Spleen (tissue), 11 donors: ENCODE results near the gene CCDC74A. TPM values are rescaled to one million over a fixed set of nuclear protein-coding genes. Genes with fewer than 3 reads are reported as not detected.
A peak's percentile ranks its signal among the peaks of the same experiment; 100 is the strongest.
"Not testable (repeated sequence)": the region's sequence is repeated elsewhere in the genome, so short reads cannot be mapped to it uniquely, and the experiment has no call there.

Source experiments
- DNase-seq: peaks from one replicate; pipeline ENCODE4 v3.0.0-alpha.2; 2020
- H3K27ac ChIP-seq, 8 donors: fragments of 200-600 bp; sonication (generic) in 7 of 8; 1 replicate in 4 of 8; 2 replicates in 4 of 8; pipeline versions ENCODE4 v1.5.0 to v1.8.0; 2016 to 2021; ENCODE audit warnings: inconsistent platforms in 4 of 8, mild to moderate bottlenecking in 4 of 8, moderate library complexity in 1 of 8
- H3K27me3 ChIP-seq, 7 donors: fragments of 200-600 bp; sonication (generic) in 6 of 7; replicated peaks in 1 of 7; 1 replicate in 4 of 7; 2 replicates in 3 of 7; pipeline versions ENCODE4 v1.5.0 to v1.8.0; 2016 to 2021; ENCODE audit warnings: inconsistent platforms in 3 of 7, mild to moderate bottlenecking in 1 of 7
- H3K36me3 ChIP-seq, 6 donors: fragments of 200-600 bp; sonication (generic) in 5 of 6; 1 replicate in 4 of 6; 2 replicates in 2 of 6; pipeline versions ENCODE4 v1.5.0 to v1.8.0; 2016 to 2021; ENCODE audit warnings: inconsistent platforms in 2 of 6
- H3K4me1 ChIP-seq, 6 donors: fragments of 200-600 bp; sonication (generic) in 5 of 6; 1 replicate in 3 of 6; 2 replicates in 3 of 6; pipeline versions ENCODE4 v1.5.0 to v1.8.0; 2016 to 2021; ENCODE audit warnings: inconsistent platforms in 3 of 6
- H3K4me3 ChIP-seq, 8 donors: fragments of 200-600 bp; sonication (generic) in 7 of 8; 1 replicate in 4 of 8; 2 replicates in 4 of 8; pipeline versions ENCODE4 v1.5.0 to v1.8.0; 2016 to 2021; ENCODE audit warnings: inconsistent platforms in 4 of 8, mild to moderate bottlenecking in 4 of 8, moderate library complexity in 2 of 8
- H3K9me3 ChIP-seq, 8 donors: fragments of 200-600 bp; sonication (generic) in 7 of 8; 1 replicate in 4 of 8; 2 replicates in 4 of 8; pipeline versions ENCODE4 v1.5.0 to v1.8.0; 2016 to 2021; ENCODE audit warnings: inconsistent platforms in 4 of 8
- CTCF ChIP-seq, 11 experiments: fragments of 200-600 bp in 7 of 11; fragments of 450-650 bp in 4 of 11; sonication (generic) in 4 of 11; IDR thresholded peaks in 8 of 11; conservative IDR thresholded peaks in 3 of 11; 1 replicate in 7 of 11; 2 replicates in 4 of 11; pipeline versions ENCODE4 v1.4.0 to v1.8.0; 2016 to 2021; ENCODE audit warnings: antibody characterized with exemption in 11 of 11, inconsistent platforms in 4 of 11, mild to moderate bottlenecking in 1 of 11
- POLR2A ChIP-seq, 3 donors: fragments of 450-650 bp; IDR thresholded peaks; one replicate each; pipeline ENCODE4 v1.5.1; 2017; ENCODE audit warnings: antibody characterized with exemption in 3 of 3, mild to moderate bottlenecking in 1 of 3
- POLR2AphosphoS5 ChIP-seq, 3 donors: sonication (generic); formaldehyde crosslinking; IDR thresholded peaks; one replicate each; pipeline ENCODE4 v1.5.1; 2017; ENCODE audit warnings: antibody characterized with exemption in 3 of 3
- WGBS, 5 donors: extraction: QIAGEN DNeasy Blood & Tissue Kit in 3 of 5; methylation state at CpG; one replicate each; pipeline versions ENCODE4 v1.1.5 to v1.1.7; 2013 to 2018; 5-methylcytosine and 5-hydroxymethylcytosine counted together
- intact Hi-C: fragments of 100-400 bp; cut with DNase I; formaldehyde crosslinking; loops from one replicate; pipeline ENCODE4 v1.15.0; 2023; ENCODE audit warnings: low total_unique reads
- polyA plus RNA-seq, 3 donors: library from polyadenylated mRNA; stranded (reverse); fragments of 200-250 nt; gene quantifications; one replicate each; pipeline ENCODE4 v1.2.1, GENCODE V29; 2013
- total RNA-seq, 7 donors: library from RNA; depleted of rRNA in 3 of 7; stranded (reverse); fragments of >200 nt in 3 of 7; fragmentation: NEBNext Ultra II Directional in 4 of 7; extraction: Animal tissue kit (Norgen Biotek cat#: 25700) in 4 of 7; gene quantifications; one replicate each; pipeline versions ENCODE4 v1.1.0 to v1.2.1, GENCODE V29; 2016 to 2021
- donor health status: healthy with polysubstance abuse.
- donor health status: DM: no; HTN: no; CAD: no; lungs with moderate emphysema.
- donor health status: DM: no; HTN: no; CAD: no.
- donor health status: Bipolar disorder and iron deficiency.
- donor health status: healthy.
- donor health status: DM: no; HTN: no; CAD: no.
- donor health status: DM: yes; HTN: yes; CAD: no.

CCDC74A gene
- total and polyA plus RNA-seq, 10 donors, result 0.44 to 3.7 (median 1.1) TPM

- DNase-seq, result peak; percentile 58
These were observed 11.2 kb downstream of the CCDC74A start for GRCh38 chr2:131538856-131539255.

GRCh38 chr2:131542438-131543384 lies 15.0 kb downstream of the CCDC74A start:
- Histone ChIP-seq H3K4me3 (no peak overlapping the region), H3K36me3 (no peaks in the 10 kb centered on the region), H3K27me3 (no peaks in the 10 kb centered on the region), H3K4me1 (no peaks in the 10 kb centered on the region), H3K9me3 (no peaks in the 10 kb centered on the region), H3K27ac (no peak overlapping the region)
- DNase-seq, result no peak
- 91 to 94% (median 92%) methylated on average over 24 of the region's 24 CpGs for WGBS, 5 donors
- intact Hi-C loops, result no loop called here
- TF ChIP-seq POLR2AphosphoS5 (IDR thresholded peaks at IDR 0.05) (no peak), CTCF (IDR thresholded peaks at IDR 0.05 in 8 of 11, conservative IDR thresholded peaks at IDR 0.05 in 3 of 11) (no peak), POLR2A (IDR thresholded peaks at IDR 0.05) (no peak)

More at GRCh38 chr2:131538856-131539255, 11.2 kb downstream of the CCDC74A start:
- H3K27me3 ChIP-seq, result peaks cover 0 to 12% (median 0%) of the 10 kb centered on the region in 7 donors
- H3K9me3 ChIP-seq, H3K4me3 ChIP-seq, H3K36me3 ChIP-seq, H3K4me1 ChIP-seq, intact Hi-C loops, H3K27ac ChIP-seq: not testable (repeated sequence)
- WGBS, 5 donors, result 91 to 96% (median 94%) methylated on average over 13 of the region's 13 CpGs

GRCh38 chr2:131543385-131543891 lies 15.8 kb downstream of the CCDC74A start:
- Histone ChIP-seq H3K36me3 (no peaks in the 10 kb centered on the region), H3K27me3 (no peaks in the 10 kb centered on the region), H3K27ac (no peak overlapping the region), H3K9me3 (no peaks in the 10 kb centered on the region), H3K4me1 (no peaks in the 10 kb centered on the region), H3K4me3 (no peak overlapping the region)
- intact Hi-C loops, result no loop called here
- 93 to 97% (median 96%) methylated on average over 15 to 22 of the region's 22 CpGs for WGBS, 5 donors
- TF ChIP-seq POLR2A (IDR thresholded peaks at IDR 0.05) (no peak), POLR2AphosphoS5 (IDR thresholded peaks at IDR 0.05) (no peak), CTCF (IDR thresholded peaks at IDR 0.05 in 8 of 11, conservative IDR thresholded peaks at IDR 0.05 in 3 of 11) (no peak)
- DNase-seq, result no peak

GRCh38 chr2:131544006-131544812 lies 16.5 kb downstream of the CCDC74A start:
- intact Hi-C loops, H3K9me3 ChIP-seq, H3K4me3 ChIP-seq, H3K27ac ChIP-seq, H3K4me1 ChIP-seq, H3K36me3 ChIP-seq, H3K27me3 ChIP-seq, DNase-seq: not testable (repeated sequence)
- WGBS, 5 donors, result 85 to 92% (median 86%) methylated on average over 17 to 22 of the region's 26 CpGs

- H3K9me3 ChIP-seq, H3K27me3 ChIP-seq, H3K4me1 ChIP-seq, DNase-seq, H3K27ac ChIP-seq, H3K36me3 ChIP-seq, H3K4me3 ChIP-seq, intact Hi-C loops: not testable (repeated sequence)
- WGBS, 5 donors, result 80 to 92% (median 90%) methylated on average over 2 to 4 of the region's 7 CpGs
These were observed 17.1 kb downstream of the CCDC74A start for GRCh38 chr2:131544813-131545165.
